H9 (cell line): Measurements from ENCODE around the gene NMU. TPM values are rescaled to one million over a fixed set of nuclear protein-coding genes. Genes with fewer than 3 reads are reported as not detected.

Source experiments
- DNase-seq: peaks from one replicate; pipeline ENCODE4 v3.0.0-alpha.2; 2017
- H2AFZ ChIP-seq: one replicate; pipeline ENCODE4 v1.6.1; 2013; ENCODE audit warnings: mild to moderate bottlenecking, low read length, control low read depth, moderate library complexity
- H2AK5ac ChIP-seq: 2 replicates; pipeline ENCODE4 v1.6.1; 2013; ENCODE audit warnings: low read length, control low read depth, mixed read lengths; ENCODE audit not compliant: insufficient read length
- H2BK120ac ChIP-seq: one replicate; pipeline ENCODE4 v1.6.1; 2013; ENCODE audit warnings: low read depth, mild to moderate bottlenecking, low read length, control low read depth, inconsistent platforms; ENCODE audit not compliant: poor library complexity, severe bottlenecking
- H2BK12ac ChIP-seq: 2 replicates; pipeline ENCODE4 v1.6.1; 2013; ENCODE audit warnings: low read length, control low read depth, mixed read lengths, low read depth; ENCODE audit not compliant: insufficient read length
- H2BK15ac ChIP-seq: 2 replicates; pipeline ENCODE4 v1.6.1; 2013; ENCODE audit warnings: low read depth, low read length, control low read depth
- H2BK20ac ChIP-seq: one replicate; pipeline ENCODE4 v1.6.1; 2013; ENCODE audit warnings: low read depth, mild to moderate bottlenecking, low read length, control low read depth, inconsistent platforms; ENCODE audit not compliant: poor library complexity, severe bottlenecking
- H2BK5ac ChIP-seq: 2 replicates; pipeline ENCODE4 v1.6.1; 2013; ENCODE audit warnings: low read length, control low read depth, mixed read lengths; ENCODE audit not compliant: insufficient read length
- H3K14ac ChIP-seq: 2 replicates; pipeline ENCODE4 v1.6.1; 2013; ENCODE audit warnings: low read length, control low read depth; ENCODE audit not compliant: insufficient read depth
- H3K18ac ChIP-seq: 2 replicates; pipeline ENCODE4 v1.6.1; 2013; ENCODE audit warnings: low read depth, mild to moderate bottlenecking, mixed read lengths, low read length, control low read depth; ENCODE audit not compliant: insufficient read length
- H3K23ac ChIP-seq: 2 replicates; pipeline ENCODE4 v1.6.1; 2013; ENCODE audit warnings: low read length, control low read depth, mixed read lengths, low read depth; ENCODE audit not compliant: insufficient read length
- H3K23me2 ChIP-seq: 2 replicates; pipeline ENCODE4 v1.6.1; 2013; ENCODE audit warnings: low read depth, mild to moderate bottlenecking, mixed read lengths, low read length, control low read depth; ENCODE audit not compliant: insufficient read length, poor library complexity, severe bottlenecking
- H3K27ac ChIP-seq: 2 replicates; pipeline ENCODE4 v1.5.1; 2013; ENCODE audit warnings: low read length, control low read depth, mixed read lengths, low read depth; ENCODE audit not compliant: insufficient read length
- H3K27me3 ChIP-seq: 2 replicates; pipeline ENCODE4 v1.6.1; 2013; ENCODE audit warnings: low read length, control low read depth, inconsistent platforms; ENCODE audit not compliant: insufficient read depth
- H3K4ac ChIP-seq: 2 replicates; pipeline ENCODE4 v1.6.1; 2013; ENCODE audit warnings: low read depth, mild to moderate bottlenecking, control low read depth, inconsistent platforms, low read length, moderate library complexity
- H3K4me1 ChIP-seq: 2 replicates; pipeline ENCODE4 v1.6.1; 2013; ENCODE audit warnings: low read length, control low read depth, inconsistent platforms; ENCODE audit not compliant: insufficient read depth
- H3K4me2 ChIP-seq: 2 replicates; pipeline ENCODE4 v1.6.1; 2013; ENCODE audit warnings: low read length, control low read depth, mixed read lengths; ENCODE audit not compliant: insufficient read length, insufficient read depth
- H3K56ac ChIP-seq: 2 replicates; pipeline ENCODE4 v1.6.1; 2013; ENCODE audit warnings: low read depth, mild to moderate bottlenecking, mixed read lengths, low read length, control low read depth; ENCODE audit not compliant: insufficient read length
- H3K79me1 ChIP-seq: 2 replicates; pipeline ENCODE4 v1.6.1; 2013; ENCODE audit warnings: low read depth, mild to moderate bottlenecking, moderate library complexity, low read length, control low read depth, inconsistent platforms; ENCODE audit not compliant: insufficient read depth, poor library complexity, severe bottlenecking
- H3K79me2 ChIP-seq: 2 replicates; pipeline ENCODE4 v1.6.1; 2013; ENCODE audit warnings: low read length, control low read depth, inconsistent platforms; ENCODE audit not compliant: insufficient read depth
- H3K9ac ChIP-seq: 2 replicates; pipeline ENCODE4 v1.6.1; 2013; ENCODE audit warnings: low read length, control low read depth, mixed read lengths; ENCODE audit not compliant: insufficient read length; ENCODE audit errors: extremely low read depth
- H3K9me3 ChIP-seq: one replicate; pipeline ENCODE4 v1.6.1; 2013; ENCODE audit warnings: low read depth, low read length, inconsistent platforms; ENCODE audit not compliant: control insufficient read depth
- H3T11ph ChIP-seq: one replicate; pipeline ENCODE4 v1.6.1; 2013; ENCODE audit warnings: mild to moderate bottlenecking, low read length, control low read depth, inconsistent platforms
- H4K20me1 ChIP-seq: one replicate; pipeline ENCODE4 v1.6.1; 2013; ENCODE audit not compliant: control insufficient read depth, insufficient read length, insufficient read depth
- H4K5ac ChIP-seq: 2 replicates; pipeline ENCODE4 v1.6.1; 2013; ENCODE audit warnings: low read depth, mild to moderate bottlenecking, mixed read lengths, low read length, control low read depth; ENCODE audit not compliant: insufficient read length
- H4K8ac ChIP-seq: replicated peaks from 2 replicates; pipeline ENCODE4 v1.6.1; 2013; ENCODE audit warnings: low read length, control low read depth, mixed read lengths, low read depth; ENCODE audit not compliant: insufficient read length
- H4K91ac ChIP-seq: 2 replicates; pipeline ENCODE4 v1.6.1; 2013; ENCODE audit warnings: low read depth, mild to moderate bottlenecking, moderate library complexity, mixed read lengths, low read length, control low read depth; ENCODE audit not compliant: insufficient read length
- H3K27ac Mint-ChIP-seq, 3 experiments: 2 replicates in 2 of 3; 3 replicates in 1 of 3; pipeline ENCODE4 v1.8.0; 2020 to 2021; ENCODE audit warnings: mixed read lengths in 3 of 3, mild to moderate bottlenecking in 1 of 3, moderate library complexity in 1 of 3
- H3K27me3 Mint-ChIP-seq: 2 replicates; pipeline ENCODE4 v1.8.0; 2021; ENCODE audit warnings: low read depth, mild to moderate bottlenecking, moderate library complexity, mixed read lengths
- H3K36me3 Mint-ChIP-seq, 3 experiments: 2 replicates in 2 of 3; 3 replicates in 1 of 3; pipeline ENCODE4 v1.8.0; 2020 to 2021; ENCODE audit warnings: low read depth in 3 of 3, mixed read lengths in 3 of 3; ENCODE audit not compliant: insufficient read depth in 1 of 3
- H3K4me1 Mint-ChIP-seq, 2 experiments: 2 replicates each; pipeline ENCODE4 v1.8.0; 2020; ENCODE audit warnings: mixed read lengths in 2 of 2
- H3K4me3 Mint-ChIP-seq, 2 experiments: 2 replicates in 1 of 2; 3 replicates in 1 of 2; pipeline ENCODE4 v1.8.0; 2020 to 2021; ENCODE audit warnings: mild to moderate bottlenecking in 2 of 2, mixed read lengths in 2 of 2, moderate library complexity in 1 of 2
- H3K9me3 Mint-ChIP-seq, 2 experiments: 2 replicates in 1 of 2; 3 replicates in 1 of 2; pipeline ENCODE4 v1.8.0; 2020; ENCODE audit warnings: mild to moderate bottlenecking in 2 of 2, mixed read lengths in 2 of 2, moderate library complexity in 1 of 2
- CTCF ChIP-seq: fragments of 200-600 bp; sonication (generic); conservative IDR thresholded peaks from 3 replicates; pipeline ENCODE4 v1.8.0; 2021; ENCODE audit warnings: antibody characterized with exemption, mild to moderate bottlenecking
- WGBS: extraction: QIAGEN DNeasy Blood & Tissue Kit; methylation state at CpG from one replicate; pipeline ENCODE4 v1.1.7; 2013; ENCODE audit warnings: missing lambda C conversion rate, low lambda C conversion rate, mixed read lengths; ENCODE audit not compliant: insufficient read length; ENCODE audit errors: extremely low coverage; 5-methylcytosine and 5-hydroxymethylcytosine counted together
- total RNA-seq: library from RNA; stranded (reverse); gene quantifications from 2 replicates; pipeline ENCODE4 v1.2.1, GENCODE V29; 2021

Gene NMU
- total RNA-seq, 1 experiment from 2014 or later, result 12.9 TPM

GRCh38 chr4:55598641-55599040 lies 37.5 kb downstream of the NMU start:
- no peak overlapping the region for H3K4me3 Mint-ChIP-seq
- no peaks in the 10 kb centered on the region for H3K23me2 ChIP-seq
- H3K18ac ChIP-seq, result no peak overlapping the region
- no peak overlapping the region for H3K27ac Mint-ChIP-seq
- H3K9me3 Mint-ChIP-seq, result no peaks in the 10 kb centered on the region
- H2BK5ac ChIP-seq, result no peak overlapping the region
- peaks cover 0 to 8% (median 0%) of the 10 kb centered on the region in 3 experiments; a peak in 2 of 7 replicates for H3K36me3 Mint-ChIP-seq
- no peak overlapping the region for H3K27ac ChIP-seq
- H4K5ac ChIP-seq, result no peak overlapping the region
- H3K79me1 ChIP-seq, result no peaks in the 10 kb centered on the region
- H2BK15ac ChIP-seq, result no peak overlapping the region
- H4K20me1 ChIP-seq, result no peaks in the 10 kb centered on the region
- H3K14ac ChIP-seq, result no peak overlapping the region
- no peak overlapping the region for H2BK120ac ChIP-seq
- WGBS, result no CpG with 5 or more reads among the region's 2 CpGs
- H3K9ac ChIP-seq, result no peak overlapping the region
- no peaks in the 10 kb centered on the region for H3K4me1 Mint-ChIP-seq
- H3K79me2 ChIP-seq, result no peaks in the 10 kb centered on the region
- no peak overlapping the region for H3T11ph ChIP-seq
- no peak for TF ChIP-seq CTCF
- no peaks in the 10 kb centered on the region for H3K27me3 ChIP-seq
- H4K8ac ChIP-seq, result no peak overlapping the region
- no peak overlapping the region for H4K91ac ChIP-seq
- H2AK5ac ChIP-seq, result no peak overlapping the region
- no peak overlapping the region for H3K4me2 ChIP-seq
- H3K4me1 ChIP-seq, result no peaks in the 10 kb centered on the region
- no peak overlapping the region for H3K56ac ChIP-seq
- no peak overlapping the region for H2BK12ac ChIP-seq
- no peak overlapping the region for H2AFZ ChIP-seq
- H3K9me3 ChIP-seq, result no peaks in the 10 kb centered on the region
- no peak for DNase-seq
- H3K27me3 Mint-ChIP-seq, result no peaks in the 10 kb centered on the region
- no peak overlapping the region for H3K23ac ChIP-seq
- H3K4ac ChIP-seq, result no peak overlapping the region
- H2BK20ac ChIP-seq, result no peak overlapping the region
